K562 (cell line): ENCODE results near the gene ZDHHC1.

Experiments
- CTCF ChIP-seq, 3 experiments: IDR thresholded peaks in 2 of 3; conservative IDR thresholded peaks in 1 of 3; 2 replicates each; pipeline ENCODE4 v1.5.1; 2011 to 2012; ENCODE audit warnings: low read length in 3 of 3, mild to moderate bottlenecking in 3 of 3, control low read depth in 2 of 3, improper control_type of control experiment in 1 of 3, inconsistent platforms in 1 of 3, low read depth in 1 of 3, mixed read lengths in 1 of 3, moderate library complexity in 1 of 3; ENCODE audit not compliant: insufficient read depth in 2 of 3
- EZH2 ChIP-seq: IDR thresholded peaks from 2 replicates; pipeline ENCODE4 v1.6.1; 2012; ENCODE audit warnings: low read depth, mild to moderate bottlenecking, inconsistent platforms, low read length, borderline replicate concordance
- MAZ ChIP-seq, 2 experiments: fragments of 450-650 bp in 1 of 2; sonication (generic) in 1 of 2; formaldehyde crosslinking; IDR thresholded peaks in 1 of 2; conservative IDR thresholded peaks in 1 of 2; 2 replicates each; pipeline versions ENCODE4 v1.4.0 to v1.5.0; 2020; ENCODE audit warnings: mild to moderate bottlenecking in 1 of 2, missing genetic modification reagents in 1 of 2
- SIRT6 ChIP-seq: IDR thresholded peaks from one replicate; pipeline ENCODE4 v1.6.1; 2012; ENCODE audit warnings: low read depth, mild to moderate bottlenecking, control low read depth, inconsistent platforms, low read length, moderate library complexity

GRCh38 chr16:67443265-67443664 is 27.0 kb upstream of the ZDHHC1 start:
- no peak for TF ChIP-seq EZH2
- TF ChIP-seq SIRT6, result no peak
- TF ChIP-seq MAZ (CRISPR knock-in tag; conservative IDR thresholded peaks at IDR 0.05 in 1 of 2, IDR thresholded peaks at IDR 0.05 in 1 of 2), result no peak
- no peak for TF ChIP-seq CTCF (IDR thresholded peaks at IDR 0.05 in 2 of 3, conservative IDR thresholded peaks at IDR 0.05 in 1 of 3; ENCODE audit: insufficient read depth in 2 of 3, low read depth in 1 of 3, low read length in 3 of 3)
